GM21390 (cell line): Measurements from ENCODE around the gene CRADD.
A peak's percentile ranks its signal among the peaks of the same experiment; 100 is the strongest.
"Not testable (repeated sequence)": the region's sequence is repeated elsewhere in the genome, so short reads cannot be mapped to it uniquely, and the experiment has no call there.

Experiments
- ATAC-seq: cut with Tn5 transposase; IDR thresholded peaks from one replicate; pipeline ENCODE4 v1.9.1; 2021; ENCODE audit not compliant: unreplicated experiment

Gene CRADD

DNA sequence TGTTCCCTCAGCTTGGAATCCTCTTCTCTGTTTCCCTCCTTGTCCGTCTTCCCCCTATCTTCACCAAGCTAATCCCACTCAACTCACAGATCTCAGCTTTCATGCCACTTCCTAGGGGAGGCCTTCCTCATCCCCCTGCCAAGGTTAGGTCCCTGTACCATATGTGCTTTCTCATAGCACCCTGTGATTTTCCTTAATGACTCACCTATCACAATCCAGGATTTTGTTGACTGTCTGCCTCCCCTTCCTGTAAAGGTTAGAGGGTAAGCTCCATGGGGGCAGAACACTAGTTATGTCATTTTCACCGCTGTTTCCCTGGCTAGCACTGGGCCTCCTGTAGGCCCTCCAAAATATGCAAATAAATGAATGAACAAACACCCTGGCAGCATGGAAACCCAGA is 57.6 kb downstream of the CRADD start:
- no peak for ATAC-seq

DNA sequence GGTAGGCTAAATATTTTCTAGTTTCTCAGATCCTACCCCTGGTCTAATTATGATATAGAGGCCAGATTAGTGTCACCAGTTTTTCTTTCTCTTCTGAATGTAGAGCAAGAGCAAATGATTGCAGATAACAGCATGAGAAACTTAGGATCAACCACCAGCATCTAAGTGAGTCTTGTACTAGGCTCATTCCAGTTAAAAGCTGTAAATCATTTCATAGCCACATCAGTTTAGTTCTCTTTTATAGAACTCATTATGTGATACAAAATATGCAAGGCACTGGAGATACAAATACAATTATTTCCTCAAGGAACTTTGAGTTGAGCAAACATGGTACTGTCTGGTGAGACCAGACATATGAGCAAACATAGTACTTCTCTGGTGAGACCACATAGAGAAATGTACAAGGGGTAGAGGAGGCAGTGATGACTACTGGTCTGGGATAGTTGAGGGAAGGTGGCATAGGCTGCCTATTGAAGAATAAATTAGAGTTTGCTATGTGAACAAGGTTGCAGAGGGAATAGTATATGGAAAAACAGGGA is 59.5 kb downstream of the CRADD start:
- no peak for ATAC-seq

DNA sequence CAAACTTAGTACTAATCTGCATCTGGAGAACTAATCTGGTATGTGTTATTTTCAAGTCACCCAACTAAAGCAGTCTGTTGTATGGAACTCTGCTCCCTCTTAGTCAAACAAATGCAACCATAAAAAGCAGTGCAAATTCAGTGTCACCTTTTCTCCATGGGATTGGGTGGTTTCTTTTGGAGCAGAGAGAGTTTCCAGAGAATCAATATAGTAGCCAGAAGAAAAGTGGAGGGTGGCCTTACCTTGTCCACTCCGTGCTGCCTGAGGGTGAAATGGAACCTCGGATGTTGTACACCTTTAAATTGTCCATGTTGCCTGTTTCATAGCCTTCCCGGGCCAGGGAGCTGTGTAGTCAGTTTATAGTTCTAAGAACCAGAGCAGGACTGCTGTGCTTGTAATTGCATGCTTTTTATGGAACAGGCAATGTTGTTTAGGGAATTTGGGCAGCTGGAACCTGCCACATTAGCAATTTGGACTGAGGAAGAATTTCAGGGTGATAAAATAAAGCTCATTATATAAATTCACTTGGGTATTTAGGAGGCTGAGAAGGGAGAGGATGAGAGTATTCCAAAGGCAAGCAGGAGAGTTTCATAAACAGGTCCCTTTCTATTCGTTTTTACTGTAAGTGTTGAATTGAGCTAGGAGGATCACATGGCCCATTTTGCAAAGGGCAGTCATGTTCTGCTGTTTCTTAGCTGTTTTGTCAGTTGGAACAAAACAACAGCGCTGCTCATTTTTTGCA is 60.5 kb downstream of the CRADD start:
- no peak for ATAC-seq

DNA sequence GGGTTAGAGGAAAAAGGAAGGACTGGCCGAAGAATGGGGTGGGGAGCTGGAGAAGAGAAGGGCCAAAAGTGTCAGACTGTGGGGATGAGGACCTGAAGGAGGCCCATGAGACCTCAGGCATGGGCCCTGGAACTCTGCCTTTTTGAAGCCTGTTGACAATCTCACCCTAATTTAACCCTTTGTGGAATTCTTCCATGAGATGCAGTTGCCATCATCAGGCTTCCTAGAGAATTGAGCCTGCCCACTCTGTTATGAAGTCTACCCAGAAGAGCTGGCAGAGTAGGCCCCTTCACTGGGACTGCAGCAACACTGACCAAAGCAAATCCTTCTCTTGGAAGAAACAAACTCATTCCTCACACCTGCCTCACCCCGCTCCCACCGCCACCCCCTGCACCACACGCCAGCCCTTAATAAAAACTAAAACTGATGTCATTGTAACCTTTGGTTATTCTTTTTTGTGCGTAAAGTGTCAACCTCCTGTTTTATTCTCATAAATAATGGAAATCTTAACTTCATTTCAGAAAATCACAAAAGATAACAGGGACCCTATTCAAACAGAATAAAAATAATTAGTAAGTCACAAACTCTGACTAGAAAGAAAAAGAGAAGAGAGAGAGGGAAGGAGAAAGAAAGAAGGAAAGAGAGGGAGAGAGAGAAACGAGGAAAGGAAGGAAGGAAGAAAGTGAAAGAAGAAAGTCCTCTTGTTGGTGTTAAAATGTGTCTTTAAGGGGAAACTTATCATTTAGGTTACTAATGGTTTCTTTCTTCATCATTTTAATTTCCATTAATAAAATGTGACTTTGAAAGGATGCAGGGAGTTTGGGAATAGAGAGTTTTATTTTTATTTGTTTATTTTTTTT is 61.3 kb downstream of the CRADD start:
- ATAC-seq: no peak

DNA sequence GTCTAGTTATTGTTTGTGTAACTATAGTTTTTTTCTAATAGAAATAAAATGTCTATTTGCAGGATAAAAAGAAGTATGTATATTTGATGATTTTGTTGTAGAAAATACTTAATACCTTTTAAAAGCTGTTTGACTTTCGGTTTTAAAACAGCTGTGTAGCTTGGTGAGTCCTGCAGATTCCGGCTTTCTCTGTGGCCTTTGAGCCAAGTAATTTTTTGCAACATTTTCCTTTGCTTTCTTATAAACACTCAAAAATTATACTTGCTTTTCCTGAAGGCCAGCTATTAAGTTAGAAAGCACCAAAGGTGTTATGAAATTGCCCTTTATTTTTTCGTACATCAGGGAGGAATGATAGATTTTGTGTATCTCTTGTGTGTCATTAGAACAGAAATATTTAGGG is 63.6 kb downstream of the CRADD start:
- ATAC-seq: no peak

DNA sequence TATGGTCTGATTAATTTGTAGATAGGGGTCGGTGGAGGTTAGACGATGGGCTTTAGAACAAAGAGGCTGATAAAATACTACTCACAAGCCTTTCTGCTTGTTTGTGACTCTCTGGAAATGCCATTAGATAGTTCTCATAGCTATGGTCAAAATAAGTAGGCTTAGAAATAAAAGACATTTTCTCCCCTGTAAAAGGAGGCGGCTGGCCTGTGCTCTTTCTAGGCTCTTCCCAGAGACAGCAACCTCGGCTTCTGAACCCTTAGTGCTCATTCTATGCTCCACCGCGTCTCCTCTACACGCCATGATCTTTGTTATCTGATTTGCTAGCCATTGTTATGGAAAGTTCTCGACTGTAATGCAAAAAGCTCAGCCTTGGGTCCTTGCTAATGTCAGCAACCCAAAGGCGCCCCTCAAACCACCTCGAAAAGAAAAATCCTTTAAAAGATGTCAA is 64.5 kb downstream of the CRADD start:
- peak; percentile 27 for ATAC-seq

DNA sequence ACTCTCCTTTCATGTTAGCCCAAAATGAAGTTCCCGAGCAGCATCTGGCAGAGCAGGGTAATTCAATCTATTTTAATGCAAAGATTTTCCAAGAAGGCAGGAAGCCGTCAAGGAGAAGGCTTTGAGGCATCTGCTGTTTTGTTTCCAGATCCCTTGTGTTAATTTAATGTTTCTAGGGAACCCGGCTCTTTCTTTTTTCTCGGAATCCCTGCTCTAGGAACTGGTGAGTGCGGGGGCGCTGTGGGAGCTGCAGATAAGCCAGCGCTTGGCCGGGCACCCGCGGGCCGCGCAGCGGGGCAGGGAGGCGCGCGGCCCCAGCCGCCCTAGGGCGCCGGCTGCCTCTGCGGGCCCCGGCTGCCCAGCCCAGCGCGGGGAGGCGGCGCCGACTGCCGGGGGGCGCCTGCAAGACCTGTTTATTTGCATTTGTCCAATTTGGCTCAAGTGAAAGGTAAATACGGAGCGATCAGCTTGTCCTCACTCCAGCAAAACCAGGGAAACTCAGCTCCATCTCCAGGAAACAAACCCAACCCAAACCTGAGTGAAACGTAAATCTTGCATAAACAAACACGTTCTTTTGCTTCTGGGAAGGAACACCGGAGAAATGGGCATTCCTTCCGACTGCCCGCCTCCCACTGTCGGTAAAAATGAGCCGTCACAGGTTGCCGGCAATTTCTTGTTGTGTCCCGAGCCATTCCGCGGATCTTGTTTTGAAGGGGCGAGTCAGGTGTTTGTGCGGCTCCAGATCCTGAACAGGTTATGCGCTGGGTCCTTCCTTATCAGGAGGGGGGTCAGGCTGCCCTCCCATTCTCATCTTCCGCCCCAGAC is 65.1 kb downstream of the CRADD start:
- peak; percentile 87 for ATAC-seq

DNA sequence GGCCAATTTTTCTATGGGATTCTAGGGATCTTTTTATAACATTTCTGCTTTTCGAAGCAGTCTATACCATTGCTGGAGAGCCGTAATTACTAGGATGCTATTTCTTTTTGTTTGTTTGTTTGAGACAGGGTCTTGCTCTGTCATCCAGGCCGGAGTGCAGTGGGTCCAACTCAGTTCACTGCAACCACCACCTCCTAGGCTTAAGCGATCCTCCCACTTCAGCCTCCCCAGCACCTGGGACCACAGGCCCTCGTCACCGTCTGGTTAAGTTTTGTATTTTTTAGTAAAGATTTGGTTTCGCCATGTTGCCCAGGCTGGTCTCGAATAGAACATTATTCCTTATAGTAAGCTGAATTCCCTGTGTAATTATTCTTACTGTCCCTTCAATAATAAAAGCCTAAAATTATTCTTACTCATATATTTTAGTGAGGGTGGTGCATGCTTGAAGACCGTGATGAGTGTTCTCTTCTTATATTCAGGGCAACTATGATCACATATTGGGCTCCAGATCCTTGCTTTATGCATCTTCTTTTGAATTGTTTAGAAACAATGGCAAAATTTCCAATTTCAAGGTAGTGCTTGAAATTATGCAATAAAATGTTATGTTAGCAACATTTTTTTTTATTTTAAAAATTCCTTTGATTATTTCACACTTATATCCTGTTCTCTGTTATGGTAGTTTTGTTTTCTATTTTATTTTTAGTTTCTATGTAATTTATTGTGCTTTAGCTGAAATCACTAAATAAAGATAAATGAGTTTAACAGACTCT is 66.2 kb downstream of the CRADD start:
- no peak for ATAC-seq

DNA sequence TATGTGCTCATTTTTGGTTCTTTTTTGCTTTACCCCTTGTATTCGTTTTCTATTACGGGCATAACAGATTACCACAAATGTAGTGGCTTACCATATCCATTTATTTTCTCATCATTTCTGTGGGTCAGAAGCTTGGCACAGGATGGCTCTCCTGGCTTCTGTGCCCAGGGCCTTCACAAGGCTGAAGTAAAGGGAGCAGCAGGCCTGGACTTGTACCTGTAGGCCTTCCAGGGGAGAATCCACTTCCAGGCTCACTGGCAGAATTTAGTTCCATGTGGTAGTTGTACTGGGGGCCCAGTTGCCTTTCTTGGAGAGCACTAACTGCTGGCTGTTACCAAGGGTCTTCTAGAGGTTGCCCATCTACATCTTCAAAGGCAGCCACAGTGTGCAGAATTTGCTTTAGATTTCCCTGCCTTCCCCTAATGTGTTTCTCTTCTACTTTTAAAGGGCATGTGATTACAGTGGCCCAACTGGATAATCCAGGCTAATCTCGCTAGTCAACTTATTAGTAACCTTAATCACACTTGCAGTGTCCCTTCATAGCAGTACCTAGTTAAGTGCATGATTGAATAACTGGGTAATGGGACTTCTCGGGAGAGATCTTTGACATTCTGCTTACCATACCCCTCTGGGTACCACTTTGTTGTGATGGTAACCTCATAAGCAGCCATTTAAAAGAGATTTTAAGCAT is 67.0 kb downstream of the CRADD start:
- no peak for ATAC-seq

DNA sequence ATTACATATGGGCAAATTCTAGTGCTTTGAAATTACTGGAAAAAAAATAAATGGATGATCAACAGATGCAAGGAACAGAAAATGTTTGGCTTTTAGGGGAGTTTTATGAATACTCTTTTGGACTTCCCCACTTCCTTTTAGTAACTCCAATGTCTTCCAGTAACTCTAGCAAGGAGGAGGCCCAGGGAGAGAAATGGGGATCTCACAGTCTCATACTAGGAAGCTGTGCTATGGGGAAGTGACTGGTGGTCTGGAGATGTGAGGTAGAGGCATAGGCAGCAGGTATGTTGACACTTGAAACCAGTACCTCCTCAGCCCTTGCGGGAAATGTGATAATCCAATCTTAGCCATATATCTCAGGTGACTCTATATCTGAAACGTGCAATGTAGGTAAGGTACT is 68.1 kb downstream of the CRADD start:
- no peak for ATAC-seq

DNA sequence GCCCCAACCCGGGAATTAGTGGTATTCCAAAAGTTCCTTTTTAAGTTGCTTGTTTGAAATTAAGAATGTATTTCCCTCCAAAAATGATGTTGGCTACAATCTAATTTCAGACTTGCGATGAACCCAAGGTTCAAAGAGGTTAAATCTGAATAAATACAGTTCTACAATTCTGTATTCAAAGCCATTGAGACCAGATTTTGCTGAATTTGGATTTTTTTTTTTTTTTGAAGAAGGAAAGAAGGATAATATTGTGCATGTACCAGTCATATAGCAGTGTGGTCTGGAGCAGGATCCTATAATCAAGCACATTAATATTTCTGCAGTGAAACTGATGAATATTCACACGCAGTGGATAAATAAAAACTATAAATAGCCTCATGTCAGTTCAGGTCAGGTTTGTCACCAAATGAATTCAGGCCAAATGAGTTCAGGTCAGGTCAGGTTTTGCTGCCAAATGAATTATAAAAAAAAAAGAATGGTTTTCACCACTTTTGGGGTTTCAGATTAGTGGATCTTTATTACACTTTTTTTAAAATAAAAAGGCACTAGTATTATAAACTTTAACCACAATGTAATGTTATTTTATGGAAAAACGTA is 69.5 kb downstream of the CRADD start:
- no peak for ATAC-seq

DNA sequence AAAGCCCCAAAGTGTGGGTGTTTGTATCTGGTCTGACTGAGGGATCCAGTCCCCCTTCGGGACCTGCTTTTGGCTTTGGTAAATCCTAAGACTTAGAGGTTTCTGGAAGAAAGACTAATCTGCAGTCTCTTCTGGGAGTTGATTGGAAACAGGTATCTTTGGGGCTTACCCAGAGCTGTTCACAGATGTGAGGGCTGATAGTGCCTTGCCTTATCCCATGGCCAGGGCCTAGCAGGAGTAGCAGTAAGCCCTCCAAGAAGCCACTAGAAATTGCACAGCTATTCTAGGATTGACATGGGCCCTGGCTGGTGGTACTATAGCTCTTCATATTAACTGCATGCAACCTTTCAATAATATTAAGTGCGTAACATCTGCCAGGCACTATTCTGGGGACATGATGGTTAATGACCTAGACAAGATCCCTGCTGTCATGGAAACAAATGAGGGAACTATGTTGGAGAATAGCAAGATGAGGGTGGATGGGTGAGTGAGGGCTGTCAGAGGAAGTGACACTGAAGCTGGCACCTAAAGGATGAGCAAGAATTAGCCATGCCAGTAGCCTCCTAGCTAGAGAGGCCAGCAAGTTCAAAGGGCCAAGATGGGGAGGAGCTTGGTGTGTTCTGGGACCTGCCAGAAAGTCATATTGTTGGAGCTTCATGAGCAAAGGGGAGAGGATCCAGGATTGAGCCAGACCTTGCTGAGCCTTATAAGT is 71.7 kb downstream of the CRADD start:
- ATAC-seq: no peak

DNA sequence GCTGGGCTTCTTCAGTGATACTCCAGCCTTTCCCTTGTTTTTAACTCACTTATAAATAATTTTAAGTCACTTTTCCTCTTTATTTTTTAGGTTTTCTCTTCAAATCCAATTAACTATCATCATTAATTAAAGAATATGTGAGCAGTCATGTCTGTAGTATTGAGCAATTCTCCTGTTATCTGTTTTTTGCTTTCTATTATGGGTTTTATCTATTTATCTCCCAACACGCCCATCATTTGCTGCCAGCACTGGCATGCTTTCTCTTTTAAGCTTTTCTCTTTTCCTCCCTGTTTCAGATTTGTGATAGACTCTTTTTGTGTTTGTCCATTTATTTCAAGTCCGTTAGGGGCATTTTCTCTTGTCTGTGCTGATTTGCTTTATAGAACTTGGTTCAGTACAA is 72.3 kb downstream of the CRADD start:
- ATAC-seq: no peak

DNA sequence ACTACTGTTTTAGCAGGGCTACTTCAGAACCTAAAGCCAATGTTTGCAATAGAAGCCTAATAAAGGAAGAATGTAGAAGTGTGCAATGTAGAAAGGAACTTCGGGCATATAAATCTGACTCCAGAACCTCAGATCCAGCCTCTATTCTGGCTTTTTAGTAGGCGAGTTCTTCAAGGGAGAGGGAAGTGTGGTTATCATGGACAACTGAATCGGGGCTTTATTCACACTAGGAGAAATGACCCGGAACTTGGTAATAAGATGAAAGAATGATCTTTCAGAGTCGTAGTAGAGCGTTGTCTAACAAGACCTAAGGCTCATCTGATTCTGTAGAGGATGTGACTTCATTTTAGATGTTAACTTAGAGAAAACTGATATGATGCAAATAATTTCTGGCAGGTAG is 72.9 kb downstream of the CRADD start:
- ATAC-seq: no peak

DNA sequence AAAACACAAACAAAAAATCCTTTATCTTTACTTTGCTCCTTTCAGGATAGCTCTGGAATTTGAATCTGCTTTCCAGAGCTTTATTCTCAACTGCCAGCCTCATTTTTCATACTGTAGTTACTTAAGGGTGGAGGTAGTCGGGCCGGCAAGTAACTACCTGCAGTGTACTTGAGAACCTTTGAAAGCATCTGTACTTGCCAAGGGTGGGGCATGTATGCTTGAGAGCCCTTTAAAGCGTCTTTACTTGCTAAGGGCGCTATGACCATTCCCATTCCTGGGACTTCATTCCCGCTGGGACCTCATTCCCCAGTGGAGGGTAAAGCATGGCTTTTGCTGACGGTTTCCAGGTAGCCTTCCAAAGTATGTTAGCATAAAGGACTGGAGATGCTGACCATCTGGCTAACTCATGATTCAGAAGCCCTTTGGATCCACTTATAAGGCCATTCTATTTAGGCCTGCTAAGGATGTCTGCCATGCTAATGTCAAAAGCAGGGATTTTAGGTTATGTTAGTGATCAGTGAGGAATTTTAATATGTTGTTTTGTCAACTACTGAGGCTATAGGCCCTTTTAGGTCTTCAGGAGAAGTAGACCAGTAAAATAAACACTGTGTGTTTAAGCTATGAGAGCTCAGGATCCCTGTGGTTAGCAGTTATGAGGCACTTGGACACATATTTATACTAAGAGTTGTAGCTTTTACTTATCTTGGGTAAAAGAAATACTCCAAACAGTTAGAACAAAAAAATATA is 74.9 kb downstream of the CRADD start:
- no peak for ATAC-seq

DNA sequence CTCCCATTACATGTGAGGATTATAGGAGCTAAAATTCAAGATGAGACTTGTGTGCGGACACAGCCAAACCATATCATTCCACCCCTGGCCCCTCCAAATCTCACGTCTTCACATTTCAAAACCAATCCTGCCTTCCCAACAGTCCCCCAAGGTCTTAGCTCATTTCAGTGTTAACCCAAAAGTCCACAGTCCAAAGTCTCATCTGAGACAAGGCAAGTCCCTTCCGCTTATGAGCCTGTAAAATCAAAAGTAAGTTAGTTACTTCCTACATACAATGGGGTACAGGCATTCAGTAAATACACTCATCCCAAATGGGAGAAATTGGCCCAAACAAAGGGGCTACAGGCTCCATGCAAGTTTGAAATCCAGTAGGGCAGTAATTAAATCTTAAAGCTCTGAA is 76.1 kb downstream of the CRADD start:
- no peak for ATAC-seq

DNA sequence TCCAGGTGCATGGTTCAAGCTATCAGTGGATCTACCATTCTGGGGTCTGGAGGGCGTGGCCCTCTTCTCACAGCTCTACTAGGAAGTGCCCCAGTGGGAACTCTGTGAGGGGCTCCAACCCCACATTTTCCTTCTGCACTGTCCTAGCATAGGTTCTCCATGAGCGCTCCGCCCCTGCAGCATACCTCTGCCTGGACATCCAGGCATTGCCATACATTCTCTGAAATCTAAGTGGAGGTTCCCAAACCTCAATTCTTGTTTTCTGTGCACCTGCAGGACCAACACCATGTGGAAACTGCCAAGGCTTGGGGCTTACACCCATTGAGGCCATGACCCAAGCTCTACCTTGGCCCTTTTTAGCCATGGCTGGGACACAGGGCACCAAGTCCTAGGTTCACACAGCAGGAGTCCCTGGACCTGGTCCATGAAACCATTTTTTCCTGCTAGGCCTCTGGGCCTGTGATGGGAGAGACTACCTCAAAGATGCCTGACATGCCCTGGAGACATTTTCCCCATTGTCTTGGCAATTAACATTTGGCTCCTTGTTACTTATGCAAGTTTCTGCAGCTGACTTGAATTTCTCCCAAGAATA is 76.8 kb downstream of the CRADD start:
- no peak for ATAC-seq

DNA sequence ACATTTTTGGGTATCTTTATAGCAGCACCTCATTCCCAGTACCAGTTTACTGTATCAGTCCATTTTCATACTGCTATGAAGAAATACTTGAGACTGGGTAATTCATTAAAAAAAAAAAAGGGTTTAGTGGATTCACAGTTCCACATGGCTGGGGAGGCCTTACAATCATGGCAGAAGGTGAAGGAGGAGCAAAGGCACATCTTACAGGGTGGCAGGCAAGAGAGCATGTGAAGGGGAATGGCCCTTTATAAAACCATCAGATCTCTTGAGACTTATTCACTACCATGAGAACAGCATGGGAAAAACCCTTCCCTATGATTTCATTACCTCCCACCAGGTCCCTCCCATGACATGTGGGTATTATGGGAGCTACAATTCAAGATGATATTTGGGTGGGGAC is 77.7 kb downstream of the CRADD start:
- not testable (repeated sequence) for ATAC-seq
